ENCODE results near the gene AGR2. TPM values are rescaled to one million over a fixed set of nuclear protein-coding genes. Genes with fewer than 3 reads are reported as not detected.

AGR2 gene
- total and polyA plus RNA-seq, 2 experiments from 2014 or later: 173 to 178 TPM

DNA sequence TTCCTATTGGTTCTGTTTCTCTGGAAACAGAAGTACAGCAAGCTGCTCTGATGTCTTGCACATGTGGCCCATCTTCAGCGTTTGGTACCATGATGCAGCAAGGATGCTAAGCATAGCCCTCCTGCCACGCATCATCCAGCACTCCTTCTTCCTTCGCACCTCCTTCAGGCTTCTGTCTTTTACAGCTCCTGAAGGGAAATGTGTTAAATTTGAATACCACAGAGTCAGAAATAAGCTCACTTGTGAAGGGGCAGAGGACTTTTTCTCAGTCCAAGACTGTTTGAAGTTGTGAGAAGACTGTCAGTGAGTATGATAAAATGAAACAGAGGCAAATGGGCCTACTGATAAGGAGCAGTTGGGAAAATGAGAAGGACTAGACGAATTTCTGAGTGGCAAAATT, 30.5 kb downstream of the AGR2 start:
- no peak overlapping the region for H3K4me2 ChIP-seq

DNA sequence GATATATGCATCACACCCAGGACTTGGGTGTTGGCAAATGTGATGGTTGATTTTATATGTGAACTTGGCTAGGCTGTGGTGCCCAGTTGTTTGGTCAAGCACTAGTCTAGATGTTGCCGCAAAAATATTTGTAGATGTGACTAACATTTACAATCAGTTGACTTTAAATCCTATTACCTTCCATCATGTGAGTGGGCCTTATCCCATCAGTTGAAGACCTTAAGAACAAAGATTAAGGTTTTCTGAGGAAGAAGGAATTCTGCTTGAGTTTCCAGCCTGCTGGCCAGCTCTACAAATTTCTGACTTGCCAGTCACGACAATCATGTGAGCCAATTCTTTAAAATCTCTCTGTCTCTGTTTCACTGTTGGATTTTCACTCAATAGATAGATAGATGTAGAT, 30.9 kb downstream of the AGR2 start:
- peaks cover 99% of the 10 kb centered on the region for H3K79me2 ChIP-seq
- no peak overlapping the region for H2AFZ ChIP-seq
- no peak overlapping the region for H3K4me2 ChIP-seq
- no peaks in the 10 kb centered on the region for H3K9me3 ChIP-seq (ENCODE audit: low read depth)
- TF ChIP-seq, protein P1, sequence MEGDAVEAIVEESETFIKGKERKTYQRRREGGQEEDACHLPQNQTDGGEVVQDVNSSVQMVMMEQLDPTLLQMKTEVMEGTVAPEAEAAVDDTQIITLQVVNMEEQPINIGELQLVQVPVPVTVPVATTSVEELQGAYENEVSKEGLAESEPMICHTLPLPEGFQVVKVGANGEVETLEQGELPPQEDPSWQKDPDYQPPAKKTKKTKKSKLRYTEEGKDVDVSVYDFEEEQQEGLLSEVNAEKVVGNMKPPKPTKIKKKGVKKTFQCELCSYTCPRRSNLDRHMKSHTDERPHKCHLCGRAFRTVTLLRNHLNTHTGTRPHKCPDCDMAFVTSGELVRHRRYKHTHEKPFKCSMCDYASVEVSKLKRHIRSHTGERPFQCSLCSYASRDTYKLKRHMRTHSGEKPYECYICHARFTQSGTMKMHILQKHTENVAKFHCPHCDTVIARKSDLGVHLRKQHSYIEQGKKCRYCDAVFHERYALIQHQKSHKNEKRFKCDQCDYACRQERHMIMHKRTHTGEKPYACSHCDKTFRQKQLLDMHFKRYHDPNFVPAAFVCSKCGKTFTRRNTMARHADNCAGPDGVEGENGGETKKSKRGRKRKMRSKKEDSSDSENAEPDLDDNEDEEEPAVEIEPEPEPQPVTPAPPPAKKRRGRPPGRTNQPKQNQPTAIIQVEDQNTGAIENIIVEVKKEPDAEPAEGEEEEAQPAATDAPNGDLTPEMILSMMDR (IDR thresholded peaks at IDR 0.05; ENCODE audit: poor library complexity): no peak
- TF ChIP-seq EZH2phosphoT487 (IDR thresholded peaks at IDR 0.05; ENCODE audit: low read depth, severe bottlenecking, unreplicated experiment) (no peak), EZH2 (IDR thresholded peaks at IDR 0.05; ENCODE audit: borderline replicate concordance) (no peak)
- no peak overlapping the region for H3K27ac ChIP-seq
- H3K9me2 ChIP-seq (replicated peaks; ENCODE audit: insufficient read depth): no peaks in the 10 kb centered on the region
- peaks cover 10% of the 10 kb centered on the region for H4K20me1 ChIP-seq (ENCODE audit: insufficient read depth, poor library complexity, severe bottlenecking)
- no peak overlapping the region for H3K4me3 ChIP-seq
- no peaks in the 10 kb centered on the region for H3K27me3 ChIP-seq
- WGBS (ENCODE audit: low lambda C conversion rate, missing lambda C conversion rate): 87% methylated on average over 2 of the region's 2 CpGs
- H3K36me3 ChIP-seq (replicated peaks; ENCODE audit: insufficient read depth, low read depth): no peaks in the 10 kb centered on the region
- peaks cover 8% of the 10 kb centered on the region for H3K4me1 ChIP-seq (ENCODE audit: insufficient read depth)
- DNase-seq (ENCODE audit: low spot score): no peak

More for the DNA sequence above, 30.5 kb downstream of the AGR2 start:
- Histone ChIP-seq H3K4me3 (no peak overlapping the region), H3K36me3 (replicated peaks; ENCODE audit: insufficient read depth, low read depth) (no peaks in the 10 kb centered on the region), H4K20me1 (ENCODE audit: insufficient read depth, poor library complexity, severe bottlenecking) (peaks cover 10% of the 10 kb centered on the region), H3K27me3 (no peaks in the 10 kb centered on the region), H3K9me3 (ENCODE audit: low read depth) (no peaks in the 10 kb centered on the region), H3K79me2 (peaks cover 97% of the 10 kb centered on the region), H3K9me2 (replicated peaks; ENCODE audit: insufficient read depth) (no peaks in the 10 kb centered on the region), H3K27ac (no peak overlapping the region), H3K4me1 (ENCODE audit: insufficient read depth) (peaks cover 8% of the 10 kb centered on the region), H2AFZ (no peak overlapping the region)
- TF ChIP-seq EZH2phosphoT487 (IDR thresholded peaks at IDR 0.05; ENCODE audit: low read depth, severe bottlenecking, unreplicated experiment) (no peak), EZH2 (IDR thresholded peaks at IDR 0.05; ENCODE audit: borderline replicate concordance) (no peak)
- TF ChIP-seq, protein P1 (IDR thresholded peaks at IDR 0.05; ENCODE audit: poor library complexity): no peak
- WGBS (ENCODE audit: low lambda C conversion rate, missing lambda C conversion rate): 70% methylated on average over 4 of the region's 4 CpGs
- DNase-seq (ENCODE audit: low spot score): no peak

DNA sequence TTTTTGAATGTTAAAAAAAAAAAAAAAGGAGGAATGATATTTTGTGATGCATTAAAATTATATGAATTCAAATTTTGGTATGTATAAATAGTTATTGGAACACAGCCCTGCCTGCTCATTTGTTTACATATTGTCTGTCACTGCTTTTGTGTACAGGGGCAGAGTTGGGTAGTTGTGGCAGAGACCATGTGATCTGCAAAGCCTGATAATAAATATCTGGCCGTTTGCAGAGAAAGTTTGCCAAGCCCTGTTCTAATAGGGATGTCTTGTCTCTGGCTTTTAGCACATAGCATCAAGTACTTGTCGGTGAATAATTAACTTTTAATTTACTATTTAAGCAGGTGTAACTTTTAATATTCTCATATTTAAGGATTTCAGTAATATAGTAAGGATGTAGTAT, 31.5 kb downstream of the AGR2 start:
- Histone ChIP-seq H4K20me1 (ENCODE audit: insufficient read depth, poor library complexity, severe bottlenecking) (peaks cover 10% of the 10 kb centered on the region), H3K9me3 (ENCODE audit: low read depth) (no peaks in the 10 kb centered on the region), H3K4me3 (no peak overlapping the region), H3K9me2 (replicated peaks; ENCODE audit: insufficient read depth) (no peaks in the 10 kb centered on the region), H3K27me3 (no peaks in the 10 kb centered on the region), H2AFZ (no peak overlapping the region), H3K4me2 (no peak overlapping the region), H3K36me3 (replicated peaks; ENCODE audit: insufficient read depth, low read depth) (no peaks in the 10 kb centered on the region), H3K79me2 (peaks cover 100% of the 10 kb centered on the region), H3K4me1 (ENCODE audit: insufficient read depth) (peaks cover 8% of the 10 kb centered on the region), H3K27ac (no peak overlapping the region)
- TF ChIP-seq, protein P1 (IDR thresholded peaks at IDR 0.05; ENCODE audit: poor library complexity): no peak
- no peak for TF ChIP-seq EZH2phosphoT487 (IDR thresholded peaks at IDR 0.05; ENCODE audit: low read depth, severe bottlenecking, unreplicated experiment)
- no peak for TF ChIP-seq EZH2 (IDR thresholded peaks at IDR 0.05; ENCODE audit: borderline replicate concordance)
- no peak for DNase-seq (ENCODE audit: low spot score)
- 47% methylated on average over 2 of the region's 2 CpGs for WGBS (ENCODE audit: low lambda C conversion rate, missing lambda C conversion rate)

Measured in hepatocyte (in vitro differentiated cells).